WTC11 (cell line): ENCODE results near the gene YIF1B. TPM values are rescaled to one million over a fixed set of nuclear protein-coding genes. Genes with fewer than 3 reads are reported as not detected.

ENCODE experiments used
- ATAC-seq: fragments of 200-7000 bp; cut with Tn5 transposase; 2 replicates; pipeline ENCODE4 v1.10.0; 2021; ENCODE audit warnings: mild to moderate bottlenecking, moderate library complexity
- CTCF ChIA-PET: fragments of 300-600 bp; sonication (Branson Sonifier 250); formaldehyde crosslinking; loops from one replicate; lab custom pipeline; 2021; ENCODE audit warnings: antibody characterized with exemption; lab: Charles Lee
- POLR2A ChIA-PET: fragments of 350-600 bp; sonication (Branson Sonifier 250); formaldehyde crosslinking; loops from one replicate; lab custom pipeline; 2021; ENCODE audit warnings: antibody characterized with exemption; lab: Charles Lee
- DNase-seq: peaks from one replicate; pipeline ENCODE4 v3.0.0; 2021; ENCODE audit warnings: low spot score
- H3K27ac Mint-ChIP-seq: 2 replicates; pipeline ENCODE4 v1.8.0; 2021; ENCODE audit warnings: mixed read lengths
- H3K27me3 Mint-ChIP-seq: 2 replicates; pipeline ENCODE4 v1.8.0; 2021; ENCODE audit warnings: low read depth, mild to moderate bottlenecking, moderate library complexity, mixed read lengths
- H3K36me3 Mint-ChIP-seq: 2 replicates; pipeline ENCODE4 v1.8.0; 2021; ENCODE audit warnings: mixed read lengths
- H3K4me1 Mint-ChIP-seq: 2 replicates; pipeline ENCODE4 v1.8.0; 2022; ENCODE audit warnings: mixed read lengths
- H3K4me3 Mint-ChIP-seq: 2 replicates; pipeline ENCODE4 v1.8.0; 2021; ENCODE audit warnings: mild to moderate bottlenecking, moderate library complexity, mixed read lengths
- H3K9me3 Mint-ChIP-seq: 2 replicates; pipeline ENCODE4 v1.8.0; 2021; ENCODE audit warnings: mixed read lengths
- ELF4 ChIP-seq: sonication (generic); formaldehyde crosslinking; IDR thresholded peaks from 2 replicates; pipeline ENCODE4 v1.8.1; 2022; ENCODE audit warnings: low read depth, mild to moderate bottlenecking, moderate library complexity, missing genetic modification reagents
- ETV6 ChIP-seq: sonication (generic); formaldehyde crosslinking; IDR thresholded peaks from 2 replicates; pipeline ENCODE4 v1.8.1; 2022; ENCODE audit warnings: mild to moderate bottlenecking, missing genetic modification reagents
- FOXP1 ChIP-seq: sonication (generic); formaldehyde crosslinking; IDR thresholded peaks from 2 replicates; pipeline ENCODE4 v1.8.0; 2022; ENCODE audit warnings: missing genetic modification reagents, mild to moderate bottlenecking, moderate library complexity, borderline replicate concordance
- JAZF1 ChIP-seq: fragments of 250-450 bp; sonication (Bioruptor Pico); IDR thresholded peaks from 2 replicates; pipeline ENCODE4 v1.9.0; 2021; ENCODE audit warnings: moderate library complexity, mild to moderate bottlenecking, inconsistent platforms
- JUN ChIP-seq: sonication (generic); formaldehyde crosslinking; IDR thresholded peaks from 2 replicates; pipeline ENCODE4 v1.8.0; 2023; ENCODE audit warnings: mild to moderate bottlenecking, missing genetic modification reagents
- KAT7 ChIP-seq: sonication (generic); formaldehyde crosslinking; IDR thresholded peaks from 2 replicates; pipeline ENCODE4 v1.8.1; 2023; ENCODE audit warnings: missing genetic modification reagents, mild to moderate bottlenecking, borderline replicate concordance
- PRRX2 ChIP-seq: fragments of 250-450 bp; sonication (Bioruptor Pico); IDR thresholded peaks from 2 replicates; pipeline ENCODE4 v1.8.0; 2021; ENCODE audit warnings: mild to moderate bottlenecking
- SOX15 ChIP-seq: fragments of 250-450 bp; sonication (Bioruptor Pico); IDR thresholded peaks from 2 replicates; pipeline ENCODE4 v1.9.0; 2021; ENCODE audit warnings: mild to moderate bottlenecking
- ZBTB21 ChIP-seq: sonication (generic); formaldehyde crosslinking; IDR thresholded peaks from 2 replicates; pipeline ENCODE4 v1.8.1; 2023; ENCODE audit warnings: mild to moderate bottlenecking, missing genetic modification reagents, borderline replicate concordance
- ZNF232 ChIP-seq: sonication (generic); formaldehyde crosslinking; IDR thresholded peaks from 2 replicates; pipeline ENCODE4 v1.8.0; 2022; ENCODE audit warnings: mild to moderate bottlenecking, missing genetic modification reagents
- ZNF416 ChIP-seq: fragments of 250-450 bp; sonication (Bioruptor Pico); IDR thresholded peaks from 2 replicates; pipeline ENCODE4 v1.9.0; 2021; ENCODE audit warnings: mild to moderate bottlenecking, inconsistent platforms
- ZNF423 ChIP-seq: fragments of 250-450 bp; sonication (Bioruptor Pico); IDR thresholded peaks from 2 replicates; pipeline ENCODE4 v2.1.2; 2022; ENCODE audit warnings: mild to moderate bottlenecking, moderate library complexity
- total RNA-seq: library from RNA; stranded (reverse); gene quantifications from 3 replicates; pipeline ENCODE4 v1.2.3, GENCODE V29; 2021
- TF ChIP-seq, protein P1 (sequence below): fragments of 250-450 bp; sonication (Bioruptor Pico); IDR thresholded peaks from 2 replicates; pipeline ENCODE4 v1.9.0; 2021; ENCODE audit warnings: mild to moderate bottlenecking, borderline replicate concordance
- TF ChIP-seq, protein P2 (sequence below): sonication (generic); formaldehyde crosslinking; IDR thresholded peaks from 2 replicates; pipeline ENCODE4 v1.8.1; 2022; ENCODE audit warnings: missing genetic modification reagents, borderline replicate concordance
- TF ChIP-seq, protein P3 (sequence below): sonication (generic); formaldehyde crosslinking; IDR thresholded peaks from 2 replicates; pipeline ENCODE4 v1.8.0; 2023; ENCODE audit warnings: missing genetic modification reagents, mild to moderate bottlenecking, borderline replicate concordance

The YIF1B gene
- total RNA-seq, 1 experiment from 2014 or later: 83.3 TPM

DNA sequence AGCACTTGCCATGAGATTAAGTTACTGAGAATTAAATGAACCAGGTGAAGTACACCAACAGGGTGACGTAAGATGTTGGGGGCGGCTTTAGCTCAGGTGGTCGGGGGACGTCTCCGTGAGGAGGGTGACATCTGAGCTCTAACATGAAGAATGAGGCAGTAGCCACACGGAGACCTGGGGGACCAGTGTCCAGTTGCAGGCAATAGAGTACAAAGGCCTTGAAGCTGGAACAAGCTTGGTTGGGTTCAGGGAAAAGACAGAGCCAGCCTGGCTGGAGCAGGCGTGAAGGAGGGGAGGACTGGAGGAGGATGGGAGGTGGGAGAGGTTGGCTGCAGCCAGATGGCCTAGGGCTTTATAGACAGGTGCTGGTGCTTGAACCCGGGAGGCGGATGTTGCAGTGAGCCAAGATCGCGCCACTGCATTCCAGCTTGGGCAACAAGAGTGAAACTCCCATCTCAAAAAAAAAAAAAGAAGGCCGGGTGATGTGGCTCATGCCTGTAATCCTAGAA, 49.8 kb downstream of the YIF1B start:
- H3K4me3 Mint-ChIP-seq: peak overlapping the region; percentile 99
- H3K4me1 Mint-ChIP-seq: peaks cover 65% of the 10 kb centered on the region
- no peak for DNase-seq
- H3K36me3 Mint-ChIP-seq: peaks cover 2% of the 10 kb centered on the region
- TF ChIP-seq JUN (CRISPR knock-in tag) (no peak), JAZF1 (CRISPR knock-in tag) (no peak), ZBTB21 (no peak), SOX15 (CRISPR knock-in tag) (no peak), KAT7 (CRISPR knock-in tag) (no peak), FOXP1 (CRISPR knock-in tag) (no peak), ZNF423 (CRISPR knock-in tag) (no peak), ELF4 (no peak), PRRX2 (CRISPR knock-in tag) (no peak), ZNF416 (CRISPR knock-in tag) (no peak), ZNF232 (no peak), ETV6 (no peak)
- TF ChIP-seq, protein P1, sequence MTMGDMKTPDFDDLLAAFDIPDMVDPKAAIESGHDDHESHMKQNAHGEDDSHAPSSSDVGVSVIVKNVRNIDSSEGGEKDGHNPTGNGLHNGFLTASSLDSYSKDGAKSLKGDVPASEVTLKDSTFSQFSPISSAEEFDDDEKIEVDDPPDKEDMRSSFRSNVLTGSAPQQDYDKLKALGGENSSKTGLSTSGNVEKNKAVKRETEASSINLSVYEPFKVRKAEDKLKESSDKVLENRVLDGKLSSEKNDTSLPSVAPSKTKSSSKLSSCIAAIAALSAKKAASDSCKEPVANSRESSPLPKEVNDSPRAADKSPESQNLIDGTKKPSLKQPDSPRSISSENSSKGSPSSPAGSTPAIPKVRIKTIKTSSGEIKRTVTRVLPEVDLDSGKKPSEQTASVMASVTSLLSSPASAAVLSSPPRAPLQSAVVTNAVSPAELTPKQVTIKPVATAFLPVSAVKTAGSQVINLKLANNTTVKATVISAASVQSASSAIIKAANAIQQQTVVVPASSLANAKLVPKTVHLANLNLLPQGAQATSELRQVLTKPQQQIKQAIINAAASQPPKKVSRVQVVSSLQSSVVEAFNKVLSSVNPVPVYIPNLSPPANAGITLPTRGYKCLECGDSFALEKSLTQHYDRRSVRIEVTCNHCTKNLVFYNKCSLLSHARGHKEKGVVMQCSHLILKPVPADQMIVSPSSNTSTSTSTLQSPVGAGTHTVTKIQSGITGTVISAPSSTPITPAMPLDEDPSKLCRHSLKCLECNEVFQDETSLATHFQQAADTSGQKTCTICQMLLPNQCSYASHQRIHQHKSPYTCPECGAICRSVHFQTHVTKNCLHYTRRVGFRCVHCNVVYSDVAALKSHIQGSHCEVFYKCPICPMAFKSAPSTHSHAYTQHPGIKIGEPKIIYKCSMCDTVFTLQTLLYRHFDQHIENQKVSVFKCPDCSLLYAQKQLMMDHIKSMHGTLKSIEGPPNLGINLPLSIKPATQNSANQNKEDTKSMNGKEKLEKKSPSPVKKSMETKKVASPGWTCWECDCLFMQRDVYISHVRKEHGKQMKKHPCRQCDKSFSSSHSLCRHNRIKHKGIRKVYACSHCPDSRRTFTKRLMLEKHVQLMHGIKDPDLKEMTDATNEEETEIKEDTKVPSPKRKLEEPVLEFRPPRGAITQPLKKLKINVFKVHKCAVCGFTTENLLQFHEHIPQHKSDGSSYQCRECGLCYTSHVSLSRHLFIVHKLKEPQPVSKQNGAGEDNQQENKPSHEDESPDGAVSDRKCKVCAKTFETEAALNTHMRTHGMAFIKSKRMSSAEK (CRISPR knock-in tag): no peak
- TF ChIP-seq, protein P2, sequence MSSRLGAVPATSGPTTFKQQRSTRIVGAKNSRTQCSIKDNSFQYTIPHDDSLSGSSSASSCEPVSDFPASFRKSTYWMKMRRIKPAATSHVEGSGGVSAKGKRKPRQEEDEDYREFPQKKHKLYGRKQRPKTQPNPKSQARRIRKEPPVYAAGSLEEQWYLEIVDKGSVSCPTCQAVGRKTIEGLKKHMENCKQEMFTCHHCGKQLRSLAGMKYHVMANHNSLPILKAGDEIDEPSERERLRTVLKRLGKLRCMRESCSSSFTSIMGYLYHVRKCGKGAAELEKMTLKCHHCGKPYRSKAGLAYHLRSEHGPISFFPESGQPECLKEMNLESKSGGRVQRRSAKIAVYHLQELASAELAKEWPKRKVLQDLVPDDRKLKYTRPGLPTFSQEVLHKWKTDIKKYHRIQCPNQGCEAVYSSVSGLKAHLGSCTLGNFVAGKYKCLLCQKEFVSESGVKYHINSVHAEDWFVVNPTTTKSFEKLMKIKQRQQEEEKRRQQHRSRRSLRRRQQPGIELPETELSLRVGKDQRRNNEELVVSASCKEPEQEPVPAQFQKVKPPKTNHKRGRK (CRISPR knock-in tag): no peak
- H3K9me3 Mint-ChIP-seq: no peaks in the 10 kb centered on the region
- CTCF ChIA-PET: interaction anchor here (0.9 to 5.8 kb wide), 10 partner anchors 10 to 137 kb away, joined by 3 to 50 read pairs (median 11); partner anchors contain the start of genes CATSPERG, FAM98C, GGN and PPP1R14A
- H3K27ac Mint-ChIP-seq: peak overlapping the region; percentile 99
- POLR2A ChIA-PET: no interaction called here
- H3K27me3 Mint-ChIP-seq: no peaks in the 10 kb centered on the region
- no peak for ATAC-seq

- ChIA-PET CTCF (interaction anchor here (0.7 to 5.8 kb wide), 15 partner anchors 9 to 409 kb away, joined by 3 to 50 read pairs (median 9); partner anchors contain the start of genes CATSPERG, FAM98C, GGN and PPP1R14A), POLR2A (interaction anchor here (0.5 to 2.5 kb wide), 7 partner anchors 9 to 359 kb away, joined by 3 to 20 read pairs (median 4); partner anchors contain the start of genes C19orf33, PPP1R14A, PSMD8 and SIPA1L3)
- ATAC-seq (no peak), DNase-seq (no peak)
- TF ChIP-seq JUN (CRISPR knock-in tag) (no peak), KAT7 (CRISPR knock-in tag) (peak; percentile 68)
- TF ChIP-seq, protein P3, sequence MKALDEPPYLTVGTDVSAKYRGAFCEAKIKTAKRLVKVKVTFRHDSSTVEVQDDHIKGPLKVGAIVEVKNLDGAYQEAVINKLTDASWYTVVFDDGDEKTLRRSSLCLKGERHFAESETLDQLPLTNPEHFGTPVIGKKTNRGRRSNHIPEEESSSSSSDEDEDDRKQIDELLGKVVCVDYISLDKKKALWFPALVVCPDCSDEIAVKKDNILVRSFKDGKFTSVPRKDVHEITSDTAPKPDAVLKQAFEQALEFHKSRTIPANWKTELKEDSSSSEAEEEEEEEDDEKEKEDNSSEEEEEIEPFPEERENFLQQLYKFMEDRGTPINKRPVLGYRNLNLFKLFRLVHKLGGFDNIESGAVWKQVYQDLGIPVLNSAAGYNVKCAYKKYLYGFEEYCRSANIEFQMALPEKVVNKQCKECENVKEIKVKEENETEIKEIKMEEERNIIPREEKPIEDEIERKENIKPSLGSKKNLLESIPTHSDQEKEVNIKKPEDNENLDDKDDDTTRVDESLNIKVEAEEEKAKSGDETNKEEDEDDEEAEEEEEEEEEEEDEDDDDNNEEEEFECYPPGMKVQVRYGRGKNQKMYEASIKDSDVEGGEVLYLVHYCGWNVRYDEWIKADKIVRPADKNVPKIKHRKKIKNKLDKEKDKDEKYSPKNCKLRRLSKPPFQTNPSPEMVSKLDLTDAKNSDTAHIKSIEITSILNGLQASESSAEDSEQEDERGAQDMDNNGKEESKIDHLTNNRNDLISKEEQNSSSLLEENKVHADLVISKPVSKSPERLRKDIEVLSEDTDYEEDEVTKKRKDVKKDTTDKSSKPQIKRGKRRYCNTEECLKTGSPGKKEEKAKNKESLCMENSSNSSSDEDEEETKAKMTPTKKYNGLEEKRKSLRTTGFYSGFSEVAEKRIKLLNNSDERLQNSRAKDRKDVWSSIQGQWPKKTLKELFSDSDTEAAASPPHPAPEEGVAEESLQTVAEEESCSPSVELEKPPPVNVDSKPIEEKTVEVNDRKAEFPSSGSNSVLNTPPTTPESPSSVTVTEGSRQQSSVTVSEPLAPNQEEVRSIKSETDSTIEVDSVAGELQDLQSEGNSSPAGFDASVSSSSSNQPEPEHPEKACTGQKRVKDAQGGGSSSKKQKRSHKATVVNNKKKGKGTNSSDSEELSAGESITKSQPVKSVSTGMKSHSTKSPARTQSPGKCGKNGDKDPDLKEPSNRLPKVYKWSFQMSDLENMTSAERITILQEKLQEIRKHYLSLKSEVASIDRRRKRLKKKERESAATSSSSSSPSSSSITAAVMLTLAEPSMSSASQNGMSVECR (CRISPR knock-in tag): 0 out of 2 replicates have a peak, but pooled peaks have one; percentile 8
- no peaks in the 10 kb centered on the region for H3K9me3 Mint-ChIP-seq
- no peaks in the 10 kb centered on the region for H3K27me3 Mint-ChIP-seq
- H3K27ac Mint-ChIP-seq: peak overlapping the region; percentile 99
- no peaks in the 10 kb centered on the region; the same call in none of the 2 replicates for H3K36me3 Mint-ChIP-seq
- peaks cover 59% of the 10 kb centered on the region for H3K4me1 Mint-ChIP-seq
- H3K4me3 Mint-ChIP-seq: peak overlapping the region; percentile 99
These were observed 50.4 kb downstream of the YIF1B start for GRCh38 chr19:38265213-38265861.
